ENCODE measurements around the gene CSPG4.
A peak's percentile ranks its signal among the peaks of the same experiment; 100 is the strongest.

CSPG4 gene

DNA sequence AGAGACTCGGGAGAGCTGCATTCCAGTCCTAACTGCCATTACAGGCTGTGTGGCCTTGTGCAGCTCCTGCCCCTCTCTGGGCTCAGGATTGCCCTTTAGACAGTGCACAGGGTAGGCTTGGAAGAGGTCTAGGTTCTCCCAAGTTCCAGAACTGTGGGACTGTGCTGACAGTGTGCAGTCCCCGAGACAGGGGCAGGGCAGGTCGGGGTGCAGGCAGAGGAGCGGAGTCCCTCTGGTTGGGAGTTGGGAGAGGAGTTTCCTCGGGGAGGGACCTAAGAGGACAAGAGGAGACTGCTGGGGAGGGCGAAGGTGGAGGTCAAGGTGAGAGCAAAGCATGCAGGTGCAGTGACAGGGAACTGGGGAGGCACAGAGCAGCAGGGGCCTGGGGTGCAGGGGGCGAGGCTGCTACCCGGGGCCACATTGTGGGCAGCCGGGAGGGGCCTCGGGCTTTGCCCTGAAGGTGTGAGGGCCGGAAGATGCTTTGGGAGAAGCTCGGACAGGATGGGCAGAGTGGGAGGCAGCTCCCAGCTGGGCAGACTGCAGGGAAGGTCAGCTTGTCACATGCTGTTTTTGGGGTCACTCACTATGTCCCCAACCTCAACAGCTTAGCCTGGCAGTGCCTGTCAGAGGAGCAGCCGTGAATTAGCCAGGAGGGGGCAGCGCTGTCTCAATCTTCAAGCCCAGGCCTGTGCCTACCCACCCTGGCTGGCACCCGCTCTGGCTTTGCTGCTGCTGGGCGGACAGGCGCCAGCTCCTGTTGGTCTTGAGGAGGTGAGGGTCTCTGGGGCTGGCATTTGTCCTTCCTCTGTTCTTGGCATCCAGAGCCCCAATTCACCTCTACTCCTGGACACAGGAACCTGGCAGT lies 15.4 kb upstream of the CSPG4 start:
- H4K20me1 ChIP-seq (ENCODE audit: insufficient read depth, low read length) = no peaks in the 10 kb centered on the region
- DNase-seq = peak; percentile 69
- TF ChIP-seq, protein P1, sequence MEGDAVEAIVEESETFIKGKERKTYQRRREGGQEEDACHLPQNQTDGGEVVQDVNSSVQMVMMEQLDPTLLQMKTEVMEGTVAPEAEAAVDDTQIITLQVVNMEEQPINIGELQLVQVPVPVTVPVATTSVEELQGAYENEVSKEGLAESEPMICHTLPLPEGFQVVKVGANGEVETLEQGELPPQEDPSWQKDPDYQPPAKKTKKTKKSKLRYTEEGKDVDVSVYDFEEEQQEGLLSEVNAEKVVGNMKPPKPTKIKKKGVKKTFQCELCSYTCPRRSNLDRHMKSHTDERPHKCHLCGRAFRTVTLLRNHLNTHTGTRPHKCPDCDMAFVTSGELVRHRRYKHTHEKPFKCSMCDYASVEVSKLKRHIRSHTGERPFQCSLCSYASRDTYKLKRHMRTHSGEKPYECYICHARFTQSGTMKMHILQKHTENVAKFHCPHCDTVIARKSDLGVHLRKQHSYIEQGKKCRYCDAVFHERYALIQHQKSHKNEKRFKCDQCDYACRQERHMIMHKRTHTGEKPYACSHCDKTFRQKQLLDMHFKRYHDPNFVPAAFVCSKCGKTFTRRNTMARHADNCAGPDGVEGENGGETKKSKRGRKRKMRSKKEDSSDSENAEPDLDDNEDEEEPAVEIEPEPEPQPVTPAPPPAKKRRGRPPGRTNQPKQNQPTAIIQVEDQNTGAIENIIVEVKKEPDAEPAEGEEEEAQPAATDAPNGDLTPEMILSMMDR (IDR thresholded peaks at IDR 0.05; ENCODE audit: borderline replicate concordance, extremely low read depth, low read length, poor library complexity, severe bottlenecking) = peak; percentile 84
- no peak for TF ChIP-seq EZH2 (IDR thresholded peaks at IDR 0.05; ENCODE audit: borderline replicate concordance, low read depth, low read length, severe bottlenecking)
- no peak overlapping the region for H3K4me2 ChIP-seq (ENCODE audit: insufficient read depth, low read length)
- H3K4me3 ChIP-seq (ENCODE audit: low read depth in 1 of 2, low read length in 2 of 2) = no peak overlapping the region
- no peak overlapping the region for H3K9ac ChIP-seq (ENCODE audit: low read depth, low read length)
- H3K27ac ChIP-seq (ENCODE audit: low read length) = no peak overlapping the region
- H3K4me1 ChIP-seq (ENCODE audit: insufficient read depth, low read length) = no peaks in the 10 kb centered on the region
- H3K9me3 ChIP-seq (ENCODE audit: insufficient read depth, low read length, severe bottlenecking) = no peaks in the 10 kb centered on the region
- H3K27me3 ChIP-seq (ENCODE audit: insufficient read depth, low read length, poor library complexity) = no peaks in the 10 kb centered on the region
- H2AFZ ChIP-seq (ENCODE audit: low read depth, low read length) = no peak overlapping the region
- H3K36me3 ChIP-seq (ENCODE audit: insufficient read depth, low read length) = no peaks in the 10 kb centered on the region
- no peaks in the 10 kb centered on the region for H3K79me2 ChIP-seq (ENCODE audit: insufficient read depth, low read length)
- peak; percentile 87 for ATAC-seq (ENCODE audit: insufficient read depth, low read depth)

DNA sequence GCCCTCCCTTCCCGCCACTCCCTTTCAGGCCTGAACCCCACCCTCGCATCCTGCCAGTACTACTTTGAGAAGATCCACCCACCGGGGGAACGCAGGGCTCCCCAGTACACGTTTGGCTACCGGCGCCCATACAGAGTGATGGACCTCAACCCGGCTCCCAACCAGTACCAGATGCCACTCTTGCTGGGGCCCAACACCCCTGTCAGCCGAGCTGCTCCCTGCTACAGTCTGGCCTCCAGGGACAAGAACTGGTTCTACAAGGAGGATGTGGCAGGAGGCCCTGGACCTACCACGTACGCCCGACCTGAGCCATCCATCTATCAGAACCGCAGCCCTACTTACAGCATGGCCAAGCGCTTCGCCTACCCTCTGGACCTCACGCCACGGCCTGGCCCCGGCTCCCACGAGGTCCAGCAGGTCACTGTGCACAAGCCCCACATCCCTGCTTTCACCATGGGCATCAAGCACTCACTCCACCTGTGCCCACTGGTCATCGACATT lies 14.4 kb upstream of the CSPG4 start:
- Histone ChIP-seq H3K4me2 (ENCODE audit: insufficient read depth, low read length) (no peak overlapping the region), H3K4me1 (ENCODE audit: insufficient read depth, low read length) (no peaks in the 10 kb centered on the region), H3K9ac (ENCODE audit: low read depth, low read length) (no peak overlapping the region), H3K27me3 (ENCODE audit: insufficient read depth, low read length, poor library complexity) (no peaks in the 10 kb centered on the region), H3K9me3 (ENCODE audit: insufficient read depth, low read length, severe bottlenecking) (no peaks in the 10 kb centered on the region), H2AFZ (ENCODE audit: low read depth, low read length) (no peak overlapping the region), H3K79me2 (ENCODE audit: insufficient read depth, low read length) (no peaks in the 10 kb centered on the region), H3K27ac (ENCODE audit: low read length) (no peak overlapping the region), H3K36me3 (ENCODE audit: insufficient read depth, low read length) (no peaks in the 10 kb centered on the region), H3K4me3 (ENCODE audit: low read depth in 1 of 2, low read length in 2 of 2) (no peak overlapping the region), H4K20me1 (ENCODE audit: insufficient read depth, low read length) (no peaks in the 10 kb centered on the region)
- DNase-seq = no peak
- ATAC-seq (ENCODE audit: insufficient read depth, low read depth) = no peak
- TF ChIP-seq, protein P1 (IDR thresholded peaks at IDR 0.05; ENCODE audit: borderline replicate concordance, extremely low read depth, low read length, poor library complexity, severe bottlenecking) = no peak
- TF ChIP-seq EZH2 (IDR thresholded peaks at IDR 0.05; ENCODE audit: borderline replicate concordance, low read depth, low read length, severe bottlenecking) = no peak

DNA sequence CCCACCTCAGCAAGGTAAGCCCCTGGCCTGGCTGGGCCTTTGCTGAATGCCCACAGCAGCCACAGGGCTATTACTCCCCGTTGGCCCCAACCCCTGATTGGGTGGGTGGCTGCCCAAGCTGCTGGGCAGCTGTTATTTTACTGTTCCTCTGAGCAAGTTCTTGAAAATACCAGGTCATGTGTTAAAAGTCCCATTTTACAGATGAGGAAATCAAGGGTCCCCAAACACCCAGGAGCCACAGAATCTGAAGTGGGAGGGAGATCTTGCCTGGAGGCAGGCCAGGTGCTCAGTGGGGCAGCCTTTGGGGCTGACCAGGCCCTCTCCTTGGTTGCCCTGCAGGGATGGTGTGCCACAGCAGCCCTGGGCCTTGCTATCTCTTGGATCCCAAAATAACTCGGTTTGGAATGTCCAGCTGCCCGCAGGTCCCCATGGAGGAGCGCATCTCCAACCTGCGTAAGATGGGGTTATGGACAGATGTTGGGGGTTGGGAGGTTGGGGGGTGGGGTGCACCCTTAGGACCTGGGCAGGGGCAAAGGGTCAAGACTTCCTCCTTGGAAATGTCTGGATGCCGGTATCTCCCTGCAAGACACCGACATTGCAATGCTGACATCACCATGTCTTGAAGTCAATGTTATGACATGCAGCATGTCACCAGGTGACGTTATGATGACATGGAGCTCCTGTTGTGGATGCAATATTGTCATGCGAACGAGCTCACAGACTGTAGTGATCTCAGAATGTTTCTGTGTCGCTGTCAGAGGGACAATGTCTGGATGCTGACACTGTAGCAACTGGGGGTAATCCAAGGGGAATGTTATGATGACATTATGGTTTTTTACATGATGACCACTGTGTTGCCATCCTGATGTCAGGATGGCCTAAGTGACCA lies 13.3 kb upstream of the CSPG4 start:
- no peak overlapping the region for H3K27ac ChIP-seq (ENCODE audit: low read length)
- H3K4me3 ChIP-seq (ENCODE audit: low read depth in 1 of 2, low read length in 2 of 2) = no peak overlapping the region
- H4K20me1 ChIP-seq (ENCODE audit: insufficient read depth, low read length) = no peaks in the 10 kb centered on the region
- no peaks in the 10 kb centered on the region for H3K36me3 ChIP-seq (ENCODE audit: insufficient read depth, low read length)
- ATAC-seq (ENCODE audit: insufficient read depth, low read depth) (no peak), DNase-seq (no peak)
- H3K4me2 ChIP-seq (ENCODE audit: insufficient read depth, low read length) = no peak overlapping the region
- no peaks in the 10 kb centered on the region for H3K79me2 ChIP-seq (ENCODE audit: insufficient read depth, low read length)
- no peaks in the 10 kb centered on the region for H3K27me3 ChIP-seq (ENCODE audit: insufficient read depth, low read length, poor library complexity)
- TF ChIP-seq, protein P1 (IDR thresholded peaks at IDR 0.05; ENCODE audit: borderline replicate concordance, extremely low read depth, low read length, poor library complexity, severe bottlenecking) = no peak
- TF ChIP-seq EZH2 (IDR thresholded peaks at IDR 0.05; ENCODE audit: borderline replicate concordance, low read depth, low read length, severe bottlenecking) = no peak
- H3K9ac ChIP-seq (ENCODE audit: low read depth, low read length) = no peak overlapping the region
- no peaks in the 10 kb centered on the region for H3K9me3 ChIP-seq (ENCODE audit: insufficient read depth, low read length, severe bottlenecking)
- H2AFZ ChIP-seq (ENCODE audit: low read depth, low read length) = no peak overlapping the region
- no peaks in the 10 kb centered on the region for H3K4me1 ChIP-seq (ENCODE audit: insufficient read depth, low read length)

Measured in DND-41 (cell line).